K562 (cell line): ENCODE results near the gene PLEKHG5.
"Not testable (repeated sequence)": the region's sequence is repeated elsewhere in the genome, so short reads cannot be mapped to it uniquely, and the experiment has no call there.

ENCODE experiments used
- ARID4B ChIP-seq: sonication (generic); formaldehyde crosslinking; IDR thresholded peaks from 2 replicates; pipeline ENCODE4 v1.8.0; 2022; ENCODE audit warnings: mild to moderate bottlenecking, missing genetic modification reagents
- ESRRA ChIP-seq: fragments of 450-650 bp; IDR thresholded peaks from 2 replicates; pipeline ENCODE4 v1.6.1; 2014; ENCODE audit warnings: low read depth, mild to moderate bottlenecking, moderate library complexity, borderline replicate concordance
- EZH2 ChIP-seq: IDR thresholded peaks from 2 replicates; pipeline ENCODE4 v1.6.1; 2012; ENCODE audit warnings: low read depth, mild to moderate bottlenecking, inconsistent platforms, low read length, borderline replicate concordance
- HNRNPLL ChIP-seq: fragments of 200-400 bp; formaldehyde crosslinking; IDR thresholded peaks from 2 replicates; pipeline ENCODE4 v1.6.1; 2017; ENCODE audit warnings: low read length, low read depth, mild to moderate bottlenecking; ENCODE audit not compliant: poor library complexity, severe bottlenecking
- NFE2 ChIP-seq: IDR thresholded peaks from 2 replicates; pipeline ENCODE4 v1.6.1; 2014; ENCODE audit warnings: antibody characterized with exemption, low read depth
- NFRKB ChIP-seq: fragments of 450-650 bp; IDR thresholded peaks from 2 replicates; pipeline ENCODE4 v1.6.1; 2016; ENCODE audit warnings: low read depth
- PTTG1 ChIP-seq: fragments of 450-650 bp; IDR thresholded peaks from 2 replicates; pipeline ENCODE4 v1.6.1; 2016; ENCODE audit warnings: low read depth, mild to moderate bottlenecking, missing genetic modification characterization, missing compliant biosample characterization
- RCOR1 ChIP-seq, 2 experiments: IDR thresholded peaks; 2 replicates each; pipeline ENCODE4 v1.6.1; 2012; ENCODE audit warnings: low read depth in 2 of 2, low read length in 2 of 2, borderline replicate concordance in 1 of 2, improper control_type of control experiment in 1 of 2
- TF ChIP-seq, protein P1 (sequence below), 2 experiments: IDR thresholded peaks; 2 replicates each; pipeline ENCODE4 v1.6.1; 2011; ENCODE audit warnings: borderline replicate concordance in 1 of 2, control low read depth in 1 of 2, low read depth in 1 of 2, low read length in 1 of 2, mild to moderate bottlenecking in 1 of 2, mixed read lengths in 1 of 2, moderate library complexity in 1 of 2; ENCODE audit not compliant: insufficient read depth in 1 of 2, insufficient read length in 1 of 2, poor library complexity in 1 of 2, severe bottlenecking in 1 of 2; ENCODE audit errors: extremely low read depth in 1 of 2

- not testable (repeated sequence) for TF ChIP-seq ARID4B; PTTG1; NFRKB; RCOR1 (IDR thresholded peaks at IDR 0.05; ENCODE audit: borderline replicate concordance in 1 of 2, low read depth in 2 of 2, low read length in 2 of 2); HNRNPLL; ESRRA; NFE2; EZH2
- TF ChIP-seq, protein P1, sequence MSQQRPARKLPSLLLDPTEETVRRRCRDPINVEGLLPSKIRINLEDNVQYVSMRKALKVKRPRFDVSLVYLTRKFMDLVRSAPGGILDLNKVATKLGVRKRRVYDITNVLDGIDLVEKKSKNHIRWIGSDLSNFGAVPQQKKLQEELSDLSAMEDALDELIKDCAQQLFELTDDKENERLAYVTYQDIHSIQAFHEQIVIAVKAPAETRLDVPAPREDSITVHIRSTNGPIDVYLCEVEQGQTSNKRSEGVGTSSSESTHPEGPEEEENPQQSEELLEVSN (IDR thresholded peaks at IDR 0.05; ENCODE audit: borderline replicate concordance in 1 of 2, extremely low read depth in 1 of 2, insufficient read depth in 1 of 2, insufficient read length in 1 of 2, low read depth in 1 of 2, low read length in 1 of 2, poor library complexity in 1 of 2, severe bottlenecking in 1 of 2): not testable (repeated sequence)
Measured at GRCh38 chr1:6455752-6456520, 35.5 kb downstream of the PLEKHG5 start.
